Coronary artery (tissue), 2 donors: ENCODE results near the gene SIRPG.

Experiments used
- DNase-seq: peaks from one replicate; pipeline ENCODE4 v3.0.0-alpha.2; 2017; ENCODE audit warnings: low spot score
- H3K27ac ChIP-seq, 2 donors: fragments of 200-600 bp; sonication (generic); one replicate each; pipeline ENCODE4 v1.5.1; 2016 to 2019
- H3K4me3 ChIP-seq: fragments of 200-600 bp; sonication (generic); 2 replicates; pipeline ENCODE4 v1.5.1; 2016; ENCODE audit warnings: mild to moderate bottlenecking, moderate library complexity
- TF ChIP-seq, protein P1 (sequence below): fragments of 200-600 bp; sonication (generic); IDR thresholded peaks from one replicate; pipeline ENCODE4 v1.5.1; 2019; ENCODE audit warnings: antibody characterized with exemption

SIRPG gene

DNA sequence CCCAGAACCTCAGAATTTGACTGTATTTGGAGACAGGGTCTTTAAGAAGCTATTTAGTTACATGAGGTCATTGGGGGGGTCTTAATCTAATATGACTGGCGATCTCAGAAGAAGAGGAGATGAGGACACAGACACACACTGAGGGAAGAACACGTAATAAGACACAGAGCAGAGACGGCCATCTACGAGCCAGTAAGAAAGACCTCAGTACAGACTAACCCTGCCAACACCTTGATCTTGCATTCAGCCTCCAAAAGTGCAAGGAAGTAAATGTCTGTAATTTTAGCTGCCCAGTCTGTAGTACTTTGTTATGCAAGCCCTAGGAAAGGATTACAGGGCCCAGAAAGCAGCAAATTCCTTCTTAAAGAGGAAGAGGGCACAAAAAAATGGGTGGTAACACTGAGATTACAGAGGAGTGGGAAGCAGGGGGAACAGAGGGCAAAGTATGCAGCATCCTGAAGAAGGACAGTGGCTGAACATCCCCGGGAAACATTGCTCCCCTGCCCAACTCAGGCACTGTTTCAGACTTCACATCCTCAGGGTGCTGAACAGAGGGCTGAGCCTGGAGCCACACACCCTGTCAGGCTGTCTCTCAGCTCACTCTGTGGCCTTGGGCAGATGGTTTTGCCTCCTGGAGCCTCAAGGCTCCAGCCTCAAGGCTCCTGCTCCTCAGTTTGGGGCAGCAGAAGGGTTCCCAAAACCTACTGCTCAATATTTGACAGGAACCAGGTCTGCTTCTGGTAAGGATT lies 27.9 kb upstream of the SIRPG start:
- Histone ChIP-seq H3K4me3 (no peak overlapping the region), H3K27ac (no peak overlapping the region)
- TF ChIP-seq, protein P1, sequence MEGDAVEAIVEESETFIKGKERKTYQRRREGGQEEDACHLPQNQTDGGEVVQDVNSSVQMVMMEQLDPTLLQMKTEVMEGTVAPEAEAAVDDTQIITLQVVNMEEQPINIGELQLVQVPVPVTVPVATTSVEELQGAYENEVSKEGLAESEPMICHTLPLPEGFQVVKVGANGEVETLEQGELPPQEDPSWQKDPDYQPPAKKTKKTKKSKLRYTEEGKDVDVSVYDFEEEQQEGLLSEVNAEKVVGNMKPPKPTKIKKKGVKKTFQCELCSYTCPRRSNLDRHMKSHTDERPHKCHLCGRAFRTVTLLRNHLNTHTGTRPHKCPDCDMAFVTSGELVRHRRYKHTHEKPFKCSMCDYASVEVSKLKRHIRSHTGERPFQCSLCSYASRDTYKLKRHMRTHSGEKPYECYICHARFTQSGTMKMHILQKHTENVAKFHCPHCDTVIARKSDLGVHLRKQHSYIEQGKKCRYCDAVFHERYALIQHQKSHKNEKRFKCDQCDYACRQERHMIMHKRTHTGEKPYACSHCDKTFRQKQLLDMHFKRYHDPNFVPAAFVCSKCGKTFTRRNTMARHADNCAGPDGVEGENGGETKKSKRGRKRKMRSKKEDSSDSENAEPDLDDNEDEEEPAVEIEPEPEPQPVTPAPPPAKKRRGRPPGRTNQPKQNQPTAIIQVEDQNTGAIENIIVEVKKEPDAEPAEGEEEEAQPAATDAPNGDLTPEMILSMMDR = no peak
- no peak for DNase-seq

DNA sequence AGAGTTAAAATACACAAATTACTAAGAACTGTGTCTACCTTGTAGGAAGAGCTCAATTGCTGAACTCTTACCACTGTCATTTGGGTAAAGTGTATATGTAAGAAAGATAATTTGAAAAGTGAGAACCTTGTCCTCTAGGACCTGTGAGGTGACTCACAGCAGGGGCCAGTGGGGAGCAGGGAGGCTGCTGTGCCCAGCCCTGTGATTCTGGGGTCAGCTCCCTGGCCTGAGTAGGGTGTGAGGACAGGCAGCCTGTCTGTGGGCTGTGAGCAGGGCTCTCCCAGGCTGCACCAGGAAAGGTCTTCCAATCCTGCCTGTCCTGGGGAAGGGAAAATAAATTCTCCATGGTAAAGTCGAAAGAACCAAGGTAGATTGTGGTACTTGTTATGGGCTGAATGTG lies 27.3 kb upstream of the SIRPG start:
- TF ChIP-seq, protein P1 = no peak
- DNase-seq = no peak
- H3K27ac ChIP-seq = no peak overlapping the region
- H3K4me3 ChIP-seq = no peak overlapping the region

DNA sequence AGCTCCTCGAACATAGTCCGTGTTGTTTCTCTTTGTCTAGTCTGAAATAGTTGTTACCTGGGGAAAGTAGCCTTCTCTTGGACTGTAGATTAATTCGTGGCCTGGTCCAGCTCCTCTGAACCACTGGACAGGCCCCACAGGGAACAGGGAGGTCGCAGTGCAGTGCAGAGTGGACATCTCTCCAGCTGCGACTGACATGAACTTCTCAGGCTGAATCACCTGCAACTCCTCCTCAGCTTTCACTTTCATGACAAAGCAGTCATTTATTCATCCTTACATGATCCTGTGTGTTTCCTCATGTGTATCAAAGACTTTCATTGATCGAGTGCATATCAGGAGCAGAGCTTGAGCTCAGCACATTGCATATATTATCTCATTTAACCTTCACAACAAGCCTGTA lies 19.1 kb upstream of the SIRPG start:
- TF ChIP-seq, protein P1 = no peak
- no peak for DNase-seq

DNA sequence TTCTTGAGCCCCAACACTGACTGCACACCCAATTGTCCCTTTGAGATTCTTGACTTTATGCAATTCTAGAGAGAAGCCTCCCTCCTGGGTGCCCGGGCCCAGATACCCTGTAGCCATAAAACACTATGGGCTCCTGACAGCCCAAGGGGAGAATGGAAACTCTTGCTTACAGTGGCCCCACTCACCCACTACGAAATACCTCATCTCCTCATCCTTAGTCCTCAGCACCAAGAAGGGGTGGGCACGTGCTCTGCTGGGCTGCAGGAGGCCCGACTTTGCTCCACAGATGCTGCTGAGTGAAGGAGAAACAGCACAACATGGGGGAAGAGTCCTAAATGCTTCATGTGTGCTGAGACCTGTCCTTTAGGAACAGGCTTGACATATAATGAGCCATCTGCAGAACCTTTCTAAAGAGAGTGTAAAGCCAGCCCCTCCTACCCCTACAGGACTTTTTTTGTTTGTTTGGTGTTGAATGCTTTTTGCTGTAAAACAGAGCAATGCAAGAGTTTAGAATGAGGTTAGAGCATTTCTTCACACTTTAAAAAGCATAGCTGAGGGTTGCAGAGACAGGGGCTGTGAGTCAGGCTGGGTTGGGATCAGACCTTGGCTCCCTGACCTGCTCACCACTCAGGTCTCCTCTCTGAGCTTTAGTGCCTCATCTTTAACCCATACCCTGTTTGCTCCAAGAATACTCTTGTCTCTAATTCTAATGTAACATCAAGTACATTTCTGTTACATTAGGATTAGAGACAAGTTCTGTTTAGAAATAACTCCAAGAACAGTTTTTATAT lies 17.6 kb upstream of the SIRPG start:
- TF ChIP-seq, protein P1 = no peak
- Histone ChIP-seq H3K4me3 (no peak overlapping the region), H3K27ac (no peak overlapping the region)
- DNase-seq = no peak

More for the DNA sequence above, 19.1 kb upstream of the SIRPG start:
- no peak overlapping the region for H3K4me3 ChIP-seq
- no peak overlapping the region for H3K27ac ChIP-seq

DNA sequence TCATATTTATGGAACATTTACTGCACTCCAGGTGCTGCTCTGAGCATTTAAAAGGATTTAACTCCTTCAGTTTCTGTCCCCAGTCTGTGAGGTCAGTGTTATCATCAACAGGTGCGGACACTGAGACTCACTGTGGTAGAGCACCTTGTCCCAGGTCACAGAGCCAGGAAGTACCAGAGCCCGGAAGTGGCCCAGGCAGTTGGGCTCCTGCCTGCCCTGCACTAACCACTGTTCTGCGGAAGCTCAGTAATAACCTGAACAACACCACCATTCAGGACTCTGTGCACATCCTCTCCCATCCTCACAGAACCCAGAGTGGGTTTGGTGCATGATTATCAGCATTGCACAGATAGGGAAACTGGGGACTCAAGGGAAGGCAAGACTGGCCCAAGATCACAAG lies 16.8 kb upstream of the SIRPG start:
- H3K4me3 ChIP-seq = no peak overlapping the region
- no peak for DNase-seq
- no peak overlapping the region for H3K27ac ChIP-seq
- TF ChIP-seq, protein P1 = no peak

DNA sequence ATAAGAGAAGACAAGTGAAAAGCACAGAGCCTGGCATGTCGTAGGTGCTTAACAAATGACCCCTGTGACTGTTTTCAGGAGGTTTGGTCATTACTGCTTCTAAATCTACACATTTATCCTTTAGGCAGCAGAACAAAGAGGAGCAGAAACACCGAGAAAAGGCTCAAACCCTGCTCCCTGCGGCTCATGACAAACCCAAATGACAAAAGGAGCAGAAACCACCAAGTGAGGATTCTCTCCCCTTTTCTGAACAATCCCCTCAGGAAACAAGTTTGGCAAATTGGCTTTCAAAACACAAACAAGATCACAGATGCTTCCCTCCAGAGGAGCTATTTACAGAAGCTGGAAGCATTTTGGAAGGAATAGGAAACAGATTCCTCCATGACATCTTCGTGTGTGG lies 15.8 kb upstream of the SIRPG start:
- TF ChIP-seq, protein P1 = no peak
- no peak overlapping the region for H3K4me3 ChIP-seq
- no peak for DNase-seq
- H3K27ac ChIP-seq = no peak overlapping the region
